ENCODE results near the gene MPZL3.
"Not testable (repeated sequence)": the region's sequence is repeated elsewhere in the genome, so short reads cannot be mapped to it uniquely, and the experiment has no call there.

Gene MPZL3

DNA sequence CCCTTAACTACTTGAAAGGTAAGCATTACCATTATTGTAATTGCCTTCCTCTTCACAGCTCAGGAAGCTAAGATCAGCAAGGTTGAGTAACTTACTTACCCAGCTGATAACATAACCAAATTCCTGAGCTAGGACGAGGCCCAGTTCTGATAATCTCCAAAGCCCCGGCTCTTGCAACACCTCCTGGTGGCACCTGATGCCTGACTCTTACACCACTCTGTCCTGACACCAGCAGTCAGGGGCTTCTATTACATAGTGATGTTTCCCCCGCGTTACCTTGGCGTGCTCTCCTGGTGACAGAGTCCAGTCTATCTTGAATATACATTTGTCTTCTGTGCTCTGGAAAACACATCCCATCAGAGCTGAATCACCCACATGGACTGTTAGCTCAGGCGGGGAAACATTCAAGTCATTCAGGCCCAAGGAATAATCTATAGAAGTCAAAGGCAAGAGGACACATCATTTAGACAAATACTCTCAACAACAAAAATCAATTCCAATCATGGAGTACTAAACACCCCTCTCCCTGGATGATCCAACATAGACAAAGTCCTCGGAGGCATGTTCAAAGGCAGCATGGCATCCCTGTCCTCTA, 39.9 kb downstream of the MPZL3 start:
- no peak for DNase-seq

DNA sequence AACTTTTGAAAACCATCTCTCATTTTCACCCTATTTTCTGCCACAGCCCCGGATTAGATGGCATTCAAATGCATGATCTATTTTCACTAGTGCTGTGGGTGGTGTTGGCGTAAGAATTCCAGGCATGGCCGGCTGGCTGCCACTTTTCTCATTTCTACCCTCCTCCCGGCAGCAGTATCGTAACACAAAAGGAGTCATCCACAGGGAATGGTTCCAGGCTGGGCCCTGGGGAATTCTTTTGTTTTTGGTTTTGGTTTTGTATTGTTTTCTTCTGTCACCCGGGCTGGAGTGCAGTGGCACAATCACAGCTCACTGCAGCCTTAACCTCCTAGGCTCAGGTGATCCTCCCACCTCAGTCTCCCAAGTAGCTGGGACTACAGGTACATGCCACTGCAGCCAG, 41.2 kb downstream of the MPZL3 start:
- no peak for DNase-seq

DNA sequence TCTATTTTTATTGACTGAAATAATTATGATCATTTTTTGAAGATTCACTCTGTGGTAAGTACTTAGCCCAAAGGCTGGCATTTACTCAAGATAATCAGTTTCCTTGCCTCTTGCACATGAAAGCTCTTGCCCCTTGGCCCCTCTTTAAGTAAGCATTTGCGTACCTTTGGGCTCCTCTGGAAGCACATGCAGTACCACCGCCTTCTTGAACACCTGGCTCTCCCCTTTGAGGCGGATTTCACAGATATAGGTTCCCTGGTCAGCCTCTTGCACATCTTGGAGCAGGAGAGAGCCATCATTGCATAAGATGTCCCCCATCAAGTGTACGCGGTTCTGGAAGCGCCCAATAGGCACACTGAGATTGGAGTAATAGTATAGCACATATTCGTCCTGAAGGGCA, 41.8 kb downstream of the MPZL3 start:
- DNase-seq, result no peak

DNA sequence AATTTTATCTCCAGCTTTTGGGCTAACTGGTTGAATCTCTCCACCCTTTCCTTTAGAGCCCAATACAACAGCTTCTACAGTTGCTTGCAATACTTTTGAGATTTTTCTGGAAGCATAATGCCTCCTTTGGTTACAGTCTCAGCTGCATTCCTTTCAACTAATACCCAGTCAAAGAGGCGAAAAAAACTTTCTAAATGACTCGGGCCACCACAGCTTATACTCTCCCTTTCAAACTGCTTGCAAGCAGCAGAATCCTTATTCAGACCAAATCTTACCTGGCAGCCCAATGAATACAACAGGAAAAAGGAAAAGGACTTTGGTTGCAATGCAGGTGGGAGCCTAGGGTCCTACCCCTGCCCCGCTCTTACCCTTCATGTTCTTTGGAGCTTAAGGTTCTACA, 43.1 kb downstream of the MPZL3 start:
- no peak for DNase-seq

DNA sequence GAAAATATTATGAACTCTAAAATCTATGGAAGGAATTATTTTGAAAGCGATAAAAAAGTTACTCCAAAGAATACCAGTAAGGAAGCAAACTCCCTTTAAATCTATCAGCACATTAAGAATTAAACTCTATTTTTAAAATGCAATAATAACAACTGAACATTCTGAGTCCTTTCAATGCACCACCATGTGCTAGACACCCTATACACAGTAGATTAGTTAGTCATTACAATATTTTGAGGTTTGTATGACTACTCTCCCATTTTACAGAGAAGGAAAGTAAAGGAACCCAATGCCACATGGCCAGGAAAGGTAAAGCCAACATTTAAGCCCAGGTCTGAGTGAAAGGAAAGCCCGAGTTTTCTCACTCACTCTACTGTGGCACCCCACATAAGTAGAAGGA, 45.1 kb downstream of the MPZL3 start:
- DNase-seq, result no peak

DNA sequence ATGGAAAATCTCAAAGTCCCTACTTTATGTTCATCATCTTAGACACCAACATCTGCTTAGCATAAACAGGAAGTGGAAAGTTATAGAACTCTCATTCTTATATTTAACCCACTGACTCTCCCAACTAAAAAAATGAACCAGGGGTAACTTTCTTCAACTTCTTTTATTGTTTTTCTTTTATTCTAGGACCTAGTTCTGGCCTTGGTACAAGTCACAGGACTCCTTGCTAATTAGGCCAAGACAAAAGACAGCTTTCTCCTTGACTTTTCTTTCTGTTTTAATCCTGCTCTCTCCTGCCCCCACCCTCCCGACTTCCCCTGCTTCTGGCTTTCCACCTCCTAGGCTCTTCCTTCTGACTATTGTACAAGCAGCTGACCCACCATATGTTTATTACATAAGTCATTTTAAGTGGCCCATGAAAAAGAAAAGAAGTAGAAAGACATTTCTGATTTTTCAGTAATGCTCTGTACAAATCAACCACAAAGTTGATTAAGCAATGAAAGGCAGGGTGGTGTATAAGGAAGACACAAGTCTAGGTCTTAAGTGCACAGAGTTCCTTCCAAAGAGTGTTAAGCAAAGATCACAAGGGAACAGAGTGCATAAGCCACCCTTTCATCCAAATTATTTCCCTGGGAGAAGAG, 45.7 kb downstream of the MPZL3 start:
- DNase-seq, result peak; percentile 86 to 98

DNA sequence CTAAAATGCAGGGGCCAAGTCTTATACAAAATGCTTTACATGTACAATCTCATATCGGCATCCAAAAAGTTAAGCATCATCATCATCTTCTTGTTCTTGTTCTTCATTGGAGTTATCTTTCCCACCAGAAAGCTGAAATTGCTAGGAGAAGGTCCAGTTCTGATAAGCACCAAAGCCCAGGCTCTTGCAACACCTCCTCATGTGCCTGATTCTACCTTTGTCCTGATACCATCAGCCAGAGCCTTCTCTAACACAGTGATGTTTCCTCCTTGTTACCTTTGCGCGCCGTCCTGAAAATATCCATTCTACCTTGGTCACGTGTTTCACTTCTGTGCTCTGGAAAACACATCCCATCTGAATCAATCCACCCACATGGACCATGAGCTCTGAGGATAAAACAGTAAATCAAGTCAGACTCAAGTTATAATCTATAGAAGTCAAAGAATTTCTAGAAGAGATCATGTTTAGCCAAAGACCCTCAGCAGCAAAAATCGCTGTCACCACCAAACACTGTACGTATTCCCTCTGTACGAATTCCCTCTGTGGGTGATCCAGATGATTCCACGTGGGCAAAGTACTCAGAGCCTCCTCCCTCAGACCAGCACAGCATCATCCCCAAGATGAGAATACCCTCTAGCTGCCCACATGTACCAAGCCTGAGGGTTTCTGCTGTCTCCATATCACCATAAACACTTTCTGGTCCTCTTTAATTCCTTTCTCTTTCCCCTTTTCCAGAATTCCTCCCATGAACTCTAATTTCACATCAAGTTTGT, 46.4 kb downstream of the MPZL3 start:
- no peak for DNase-seq

DNA sequence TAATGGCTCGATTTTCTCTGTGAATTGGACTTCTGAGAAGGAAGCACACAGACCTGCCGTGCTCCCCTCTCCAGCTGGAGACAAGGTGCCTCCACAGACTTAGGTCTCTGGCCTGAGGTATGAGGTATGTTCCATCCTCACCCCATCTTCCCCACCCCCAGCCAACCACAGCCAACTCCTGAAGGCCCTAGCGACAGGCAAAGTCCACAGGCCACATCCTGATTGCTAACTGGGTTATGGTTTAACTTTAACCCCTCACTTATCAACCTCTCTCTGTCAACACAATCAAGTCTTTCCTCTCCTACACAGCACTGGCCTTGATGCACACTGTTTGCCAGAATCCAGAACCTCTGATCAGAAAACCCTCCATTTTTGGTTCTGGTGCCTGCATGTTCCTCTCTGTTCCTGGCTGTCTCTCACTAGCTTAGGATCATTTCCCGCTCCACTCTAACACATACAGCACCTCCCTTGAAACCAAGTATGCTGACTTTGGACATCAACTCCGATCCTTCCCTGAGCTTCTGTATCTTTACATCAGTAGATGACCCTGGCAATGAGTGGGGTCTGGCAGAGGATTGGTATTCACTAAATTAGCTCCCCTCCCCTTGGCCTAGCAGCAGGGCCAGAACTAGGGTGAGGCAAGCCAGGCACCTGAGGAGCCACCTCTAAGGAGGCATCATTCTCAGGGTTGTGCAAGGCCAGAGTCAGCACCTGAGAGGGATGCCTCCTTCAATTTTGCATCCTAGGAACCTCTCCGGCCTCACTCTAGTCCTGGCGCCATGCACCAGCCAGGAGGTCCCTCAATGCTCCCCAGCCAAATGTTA, 49.4 kb downstream of the MPZL3 start:
- no peak for DNase-seq

DNA sequence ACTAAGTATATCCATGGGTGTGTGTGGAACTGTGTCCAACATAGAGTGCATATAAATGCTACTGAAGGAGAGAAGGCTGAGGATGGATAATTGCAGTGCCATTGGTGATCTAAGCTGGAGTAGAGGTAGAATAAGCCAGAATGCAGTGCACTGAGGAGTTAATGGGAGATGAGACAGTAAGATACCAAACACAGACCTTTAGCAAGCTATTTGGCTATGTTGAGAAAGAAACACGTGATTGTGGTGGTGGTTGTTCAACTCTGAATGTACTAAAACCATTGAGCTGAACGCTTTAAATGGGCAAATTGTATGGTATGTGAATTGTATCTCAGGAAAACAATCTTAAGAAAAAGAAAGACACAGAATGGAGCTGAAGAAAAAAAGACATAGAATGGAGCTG, 50.2 kb downstream of the MPZL3 start:
- no peak for DNase-seq

DNA sequence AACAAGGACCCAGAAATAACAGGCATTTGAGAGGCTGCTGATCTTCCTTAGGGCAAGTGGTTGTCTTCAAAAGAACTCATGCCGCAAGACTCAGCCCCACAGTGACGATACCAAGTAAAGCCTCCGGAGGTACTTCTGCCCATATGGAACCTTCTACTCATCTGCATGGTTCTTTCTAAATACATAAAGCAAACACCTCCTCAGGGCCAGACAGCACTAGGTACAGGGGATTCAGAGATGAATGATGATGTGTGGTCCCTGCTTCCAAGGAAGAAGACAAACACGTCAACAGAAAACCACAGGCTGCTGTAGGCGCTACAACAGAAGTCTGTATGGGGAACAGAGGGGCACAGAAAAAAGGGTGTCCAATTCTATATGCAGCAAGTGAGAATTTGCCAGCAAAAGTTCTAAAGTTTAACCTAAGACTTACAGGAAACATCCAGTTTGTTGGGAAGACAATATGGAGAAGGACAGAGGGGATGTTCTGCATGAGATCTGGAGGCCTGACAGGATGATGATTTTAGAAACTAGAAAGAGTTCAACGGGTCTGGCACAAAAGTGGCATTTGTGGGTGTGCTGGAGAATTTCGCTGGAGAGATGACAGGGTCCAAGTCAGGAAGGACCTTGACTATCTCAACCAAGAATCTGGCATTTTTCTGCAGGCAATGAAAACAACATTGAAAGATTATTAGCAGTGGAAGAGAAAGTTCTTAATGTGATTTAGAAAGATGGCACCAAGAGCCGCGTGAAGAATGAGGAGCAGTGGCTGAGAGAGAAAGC, 51.1 kb downstream of the MPZL3 start:
- no peak for DNase-seq

DNA sequence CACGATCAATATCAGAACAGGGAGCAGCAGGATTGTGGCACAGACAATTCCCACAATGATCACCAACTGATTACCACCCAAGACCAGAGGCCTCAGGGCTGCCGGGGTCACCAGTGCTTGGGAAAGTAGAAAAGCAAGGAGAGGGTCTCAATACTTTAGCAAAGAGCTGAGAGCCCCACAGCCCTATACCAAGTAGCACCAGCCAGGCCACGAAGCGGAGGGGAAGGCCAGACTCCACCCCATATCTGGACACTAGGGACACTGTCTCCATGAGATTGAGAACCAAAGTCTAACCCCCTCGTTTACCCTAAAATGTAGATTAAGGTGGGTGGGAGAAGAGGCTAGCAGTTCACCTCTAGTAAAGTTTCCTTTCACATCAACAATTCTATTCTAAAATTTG, 51.7 kb downstream of the MPZL3 start:
- DNase-seq, result no peak

DNA sequence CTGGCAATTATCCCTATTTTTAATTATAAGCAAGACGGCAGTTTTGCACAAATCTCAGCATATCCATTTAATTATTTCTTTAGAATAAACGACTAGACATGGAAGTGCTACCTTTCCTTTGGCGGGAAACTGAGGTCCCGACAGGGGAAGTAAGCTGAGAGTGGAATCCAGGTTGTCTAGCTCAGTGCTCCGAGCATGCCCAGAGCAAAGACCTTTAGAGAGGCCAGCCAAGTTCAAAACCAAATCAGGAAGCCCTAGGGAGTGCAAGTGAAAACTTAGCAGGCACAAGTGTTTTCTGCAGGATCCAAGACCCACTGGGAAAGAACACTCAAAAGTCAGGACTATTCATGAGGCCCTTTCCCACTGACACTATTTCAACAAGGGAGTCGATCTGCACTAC, 53.0 kb downstream of the MPZL3 start:
- no peak for DNase-seq

DNA sequence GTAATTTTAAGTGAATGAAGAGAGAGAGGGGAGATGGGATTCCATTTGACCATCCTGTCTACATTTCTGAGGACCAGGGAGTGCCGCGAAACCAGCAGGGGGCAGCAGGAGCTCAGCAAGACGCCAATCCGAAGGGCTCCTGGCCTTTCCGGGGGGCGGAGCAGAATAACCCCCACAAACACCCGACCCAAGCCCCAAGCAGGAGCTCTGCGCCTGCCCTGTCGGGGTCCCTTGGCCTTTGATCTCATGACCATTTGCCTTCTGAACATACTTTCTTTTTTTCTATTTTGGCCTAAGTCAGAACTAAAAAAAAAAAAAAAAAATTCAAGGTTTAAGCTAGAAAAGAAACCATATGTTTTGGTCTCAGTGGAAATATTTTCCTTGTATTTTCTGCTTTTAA, 53.8 kb downstream of the MPZL3 start:
- peak; percentile 76 to 79 for DNase-seq

DNA sequence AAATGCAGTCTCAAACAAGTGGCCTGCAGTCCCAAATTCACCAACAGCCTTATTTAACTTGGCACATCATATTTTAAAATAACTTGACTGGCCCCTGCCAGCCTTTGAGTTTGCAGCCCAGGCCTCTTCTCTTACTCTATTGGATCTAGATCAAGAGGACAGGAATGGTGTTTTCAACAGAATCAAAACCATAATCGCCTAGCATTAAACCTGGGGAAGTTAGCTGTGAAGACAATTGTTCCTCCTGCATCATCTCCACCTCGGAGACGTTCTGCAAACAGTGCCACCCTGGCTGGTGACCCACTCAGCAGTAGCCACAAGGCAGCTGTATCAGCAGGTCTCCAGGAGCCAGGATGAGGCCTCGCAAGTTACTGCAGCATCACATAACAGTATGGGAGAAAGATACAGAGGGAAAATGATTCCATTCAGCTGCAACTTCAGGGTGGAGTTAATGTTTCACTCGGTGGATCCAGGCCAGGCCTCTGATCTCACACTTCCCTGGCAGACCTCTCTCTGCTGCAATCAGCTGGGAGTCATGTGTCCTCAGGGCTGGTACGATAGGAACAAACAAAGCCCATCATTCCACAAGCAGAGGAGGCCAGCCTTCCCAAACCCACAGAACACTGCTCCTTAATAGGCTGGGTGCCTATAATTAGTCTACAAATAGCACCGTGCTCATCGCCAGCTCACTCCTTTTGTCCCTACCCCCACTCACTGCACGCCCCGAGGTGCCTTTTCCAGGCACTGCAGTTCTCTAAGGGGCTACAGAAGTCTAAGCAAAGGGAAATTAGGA, 57.1 kb downstream of the MPZL3 start:
- peak in 1 of 2 donors; percentile 59 for DNase-seq

DNA sequence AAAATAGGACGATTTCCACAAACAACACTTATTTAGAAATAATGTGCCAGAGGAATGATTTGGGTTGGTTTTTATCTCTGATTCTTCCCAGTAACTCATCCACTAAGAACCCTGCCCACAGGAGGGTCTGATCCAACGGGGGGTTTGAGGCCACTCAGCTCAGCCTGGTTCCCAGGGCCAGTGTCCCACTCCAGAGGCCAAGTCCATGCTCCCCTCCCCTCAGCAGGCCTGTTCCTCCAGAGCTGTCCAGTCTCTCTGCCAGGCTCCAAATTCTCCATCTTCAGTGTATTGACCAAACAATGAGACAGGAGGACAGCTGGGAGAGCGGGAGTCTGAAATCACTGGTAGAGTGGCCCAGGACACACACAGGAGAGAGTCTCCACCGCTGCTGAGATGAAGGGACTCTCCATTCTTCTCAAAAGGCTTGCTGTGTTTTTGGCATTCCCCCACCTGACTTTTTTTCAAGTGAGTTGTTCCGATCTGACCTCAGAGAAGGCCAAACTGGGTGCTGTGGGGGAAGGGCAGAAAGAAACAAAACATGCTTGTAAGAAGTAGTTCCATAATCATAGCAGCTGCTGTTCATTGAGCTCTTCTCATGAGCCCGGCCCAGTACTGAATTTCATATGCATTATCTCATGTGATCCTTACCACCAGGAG, 58.1 kb downstream of the MPZL3 start:
- no peak for DNase-seq

DNA sequence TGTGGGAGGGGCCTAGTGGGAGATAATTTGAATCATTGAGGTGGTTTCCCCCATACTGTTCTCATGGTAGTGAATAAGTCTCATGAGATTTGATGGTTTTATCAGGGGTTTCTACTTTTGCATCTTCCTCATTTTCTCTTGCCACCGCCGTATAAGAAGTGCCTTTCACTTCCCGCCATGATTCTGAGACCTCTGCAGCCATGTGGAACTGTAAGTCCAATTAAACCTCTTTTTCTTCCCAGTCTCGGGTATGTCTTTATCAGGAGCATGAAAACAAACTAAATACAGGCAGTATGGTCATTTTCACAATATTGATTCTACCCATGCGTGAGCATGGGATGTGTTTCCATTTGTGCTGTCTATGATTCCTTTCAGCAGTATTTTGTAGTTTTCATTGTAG, 59.3 kb downstream of the MPZL3 start:
- DNase-seq, result not testable (repeated sequence)

DNA sequence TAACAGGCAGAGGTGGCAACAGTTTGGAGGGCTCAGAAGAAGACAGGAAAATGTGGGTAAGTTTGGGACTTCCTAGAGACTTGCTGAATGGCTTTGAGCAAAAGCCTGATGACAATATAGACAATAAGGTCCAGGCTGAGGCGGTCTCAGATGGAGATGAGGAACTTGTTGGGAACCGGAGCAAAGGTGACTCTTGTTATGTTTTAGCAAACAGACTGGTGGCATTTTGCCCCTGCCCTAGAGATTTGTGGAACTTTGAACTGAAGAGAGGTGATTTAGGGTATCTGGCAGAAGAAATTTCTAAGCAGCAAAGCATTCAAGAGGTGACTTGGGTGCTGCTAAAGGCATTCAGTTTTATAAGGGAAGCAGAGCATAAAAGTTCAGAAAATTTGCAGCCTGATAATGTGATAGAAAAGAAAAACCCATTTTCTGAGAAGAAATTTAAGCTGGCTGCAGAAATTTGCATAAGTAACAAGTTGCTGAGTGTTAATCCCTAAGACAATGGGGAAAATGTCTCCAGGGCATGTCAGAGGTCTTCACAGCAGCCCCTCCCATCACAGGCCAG, 61.1 kb downstream of the MPZL3 start:
- DNase-seq, result not testable (repeated sequence)

DNA sequence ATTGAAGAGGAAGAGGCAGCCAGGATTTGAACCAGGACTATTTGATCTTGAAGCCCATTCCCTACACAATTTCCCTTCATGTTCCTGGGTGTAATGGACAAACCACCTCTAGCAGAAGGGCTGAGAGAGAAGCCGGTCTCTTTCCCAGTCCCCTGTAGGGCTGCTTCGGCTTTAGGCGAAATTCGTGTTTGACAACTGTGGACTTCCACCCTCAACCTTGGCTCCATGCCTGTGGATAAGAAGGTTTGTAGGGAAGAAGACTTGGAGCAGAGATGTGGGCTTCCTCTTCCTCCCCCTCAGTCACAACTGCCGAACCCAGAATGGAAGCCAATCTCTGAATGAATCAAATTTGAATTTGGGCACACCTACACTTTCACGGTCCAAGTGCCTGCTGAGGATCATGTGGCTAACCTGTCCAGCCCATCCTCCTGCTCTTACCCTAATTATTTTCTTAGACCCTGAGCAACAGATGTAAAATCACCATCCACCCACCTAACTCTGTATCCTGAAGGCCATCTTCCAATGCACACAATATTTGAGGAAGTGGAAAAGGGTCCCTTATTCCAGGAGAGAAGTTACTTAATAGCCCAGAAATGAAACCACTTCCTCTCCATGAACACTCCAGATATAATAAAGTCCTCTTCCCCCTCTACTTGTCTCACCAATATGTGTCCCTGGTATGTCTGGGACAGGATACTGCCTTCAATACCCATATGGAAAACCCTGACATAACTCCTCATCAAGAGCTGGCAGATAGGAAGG, 65.6 kb downstream of the MPZL3 start:
- peak; percentile 41 to 70 for DNase-seq

DNA sequence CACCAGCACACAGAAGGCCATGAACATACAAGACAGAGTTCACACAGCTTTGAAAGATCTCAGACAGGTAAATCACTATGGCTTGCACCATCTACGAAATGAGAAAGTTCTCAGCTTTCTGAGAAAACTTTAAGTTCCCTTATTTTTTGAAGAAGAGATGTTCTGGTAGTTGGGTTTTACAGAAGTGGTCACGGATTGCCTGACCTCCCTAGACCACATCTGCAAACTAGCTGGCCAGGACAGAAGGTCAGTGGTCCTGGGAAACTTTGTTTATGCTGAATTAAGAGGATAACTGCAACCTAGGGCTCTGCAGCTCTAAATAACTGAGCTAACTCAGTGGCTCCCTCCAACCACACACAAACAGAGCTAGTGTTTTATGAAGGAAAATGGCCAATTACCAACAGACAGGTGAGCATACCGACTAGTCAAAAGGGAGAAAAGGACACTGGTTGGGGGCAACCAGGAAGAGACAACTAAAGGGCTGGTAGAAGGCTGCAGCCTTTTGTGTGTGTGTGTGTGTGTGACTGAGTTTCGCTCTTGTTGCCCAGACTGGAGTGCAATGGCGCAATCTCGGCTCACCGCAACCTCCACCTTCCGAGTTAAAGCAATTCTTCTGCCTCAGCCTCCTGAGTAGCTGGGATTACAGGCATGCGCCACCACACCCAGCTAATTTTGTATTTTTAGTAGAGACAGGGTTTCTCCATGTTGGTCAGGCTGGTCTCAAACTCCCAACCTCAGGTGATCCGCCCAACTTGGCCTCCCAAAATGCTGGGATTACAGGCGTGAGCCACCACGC, 67.2 kb downstream of the MPZL3 start:
- peak; percentile 70 to 83 for DNase-seq

All from inflammatory macrophage (primary cell).